Fibroblast of mammary gland (primary cell): ENCODE data around the gene HOXD12.

Source experiments
- DNase-seq: peaks from one replicate; pipeline ENCODE4 v3.0.0-alpha.2; 2010; ENCODE audit warnings: low read depth
- H3K4me3 ChIP-seq: 2 replicates; pipeline ENCODE4 v1.5.1; 2011; ENCODE audit warnings: low read depth, mild to moderate bottlenecking, low read length, moderate library complexity; ENCODE audit not compliant: control insufficient read depth
- TF ChIP-seq, protein P1 (sequence below): conservative IDR thresholded peaks from 2 replicates; pipeline ENCODE4 v1.5.1; 2011; ENCODE audit warnings: low read depth, low read length, inconsistent platforms; ENCODE audit not compliant: control insufficient read depth, insufficient read depth

Gene HOXD12

GRCh38 chr2:176117162-176117822 lies 17.7 kb downstream of the HOXD12 start:
- no peak overlapping the region for H3K4me3 ChIP-seq
- DNase-seq = no peak
- TF ChIP-seq, protein P1, sequence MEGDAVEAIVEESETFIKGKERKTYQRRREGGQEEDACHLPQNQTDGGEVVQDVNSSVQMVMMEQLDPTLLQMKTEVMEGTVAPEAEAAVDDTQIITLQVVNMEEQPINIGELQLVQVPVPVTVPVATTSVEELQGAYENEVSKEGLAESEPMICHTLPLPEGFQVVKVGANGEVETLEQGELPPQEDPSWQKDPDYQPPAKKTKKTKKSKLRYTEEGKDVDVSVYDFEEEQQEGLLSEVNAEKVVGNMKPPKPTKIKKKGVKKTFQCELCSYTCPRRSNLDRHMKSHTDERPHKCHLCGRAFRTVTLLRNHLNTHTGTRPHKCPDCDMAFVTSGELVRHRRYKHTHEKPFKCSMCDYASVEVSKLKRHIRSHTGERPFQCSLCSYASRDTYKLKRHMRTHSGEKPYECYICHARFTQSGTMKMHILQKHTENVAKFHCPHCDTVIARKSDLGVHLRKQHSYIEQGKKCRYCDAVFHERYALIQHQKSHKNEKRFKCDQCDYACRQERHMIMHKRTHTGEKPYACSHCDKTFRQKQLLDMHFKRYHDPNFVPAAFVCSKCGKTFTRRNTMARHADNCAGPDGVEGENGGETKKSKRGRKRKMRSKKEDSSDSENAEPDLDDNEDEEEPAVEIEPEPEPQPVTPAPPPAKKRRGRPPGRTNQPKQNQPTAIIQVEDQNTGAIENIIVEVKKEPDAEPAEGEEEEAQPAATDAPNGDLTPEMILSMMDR = no peak

DNA sequence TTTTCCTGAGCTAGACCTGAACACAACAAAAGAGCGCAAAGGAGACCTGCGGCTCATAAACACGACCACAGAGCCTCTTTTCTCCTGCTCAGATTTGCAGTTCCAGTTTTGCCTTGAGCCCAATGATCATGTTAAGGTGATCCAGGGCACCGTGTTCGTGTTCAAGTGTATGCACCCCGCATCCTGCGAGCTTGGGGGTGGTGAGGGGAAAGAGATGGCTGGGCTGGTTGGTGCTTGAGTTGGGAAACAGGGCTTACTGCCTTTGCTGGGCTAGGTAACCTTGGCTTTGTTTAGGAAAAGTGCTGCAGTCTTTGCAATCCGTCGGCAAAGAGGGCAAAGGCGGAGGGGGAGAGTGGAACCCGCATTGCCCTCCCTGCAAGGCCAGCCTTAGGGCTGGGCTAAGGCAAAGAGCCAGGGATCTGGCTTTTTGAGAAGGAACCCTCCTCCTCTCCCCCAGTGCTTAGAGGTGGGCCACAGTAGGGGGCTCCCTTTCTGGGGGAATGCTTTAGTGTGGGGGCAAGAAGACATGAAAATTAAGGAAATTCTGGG lies 18.3 kb downstream of the HOXD12 start:
- TF ChIP-seq, protein P1 = no peak
- no peak for DNase-seq
- no peak overlapping the region for H3K4me3 ChIP-seq

- H3K4me3 ChIP-seq = no peak overlapping the region
- TF ChIP-seq, protein P1 = peak; percentile 59
- peak; percentile 50 for DNase-seq
Measured at GRCh38 chr2:176118601-176119339, 19.2 kb downstream of the HOXD12 start.

DNA sequence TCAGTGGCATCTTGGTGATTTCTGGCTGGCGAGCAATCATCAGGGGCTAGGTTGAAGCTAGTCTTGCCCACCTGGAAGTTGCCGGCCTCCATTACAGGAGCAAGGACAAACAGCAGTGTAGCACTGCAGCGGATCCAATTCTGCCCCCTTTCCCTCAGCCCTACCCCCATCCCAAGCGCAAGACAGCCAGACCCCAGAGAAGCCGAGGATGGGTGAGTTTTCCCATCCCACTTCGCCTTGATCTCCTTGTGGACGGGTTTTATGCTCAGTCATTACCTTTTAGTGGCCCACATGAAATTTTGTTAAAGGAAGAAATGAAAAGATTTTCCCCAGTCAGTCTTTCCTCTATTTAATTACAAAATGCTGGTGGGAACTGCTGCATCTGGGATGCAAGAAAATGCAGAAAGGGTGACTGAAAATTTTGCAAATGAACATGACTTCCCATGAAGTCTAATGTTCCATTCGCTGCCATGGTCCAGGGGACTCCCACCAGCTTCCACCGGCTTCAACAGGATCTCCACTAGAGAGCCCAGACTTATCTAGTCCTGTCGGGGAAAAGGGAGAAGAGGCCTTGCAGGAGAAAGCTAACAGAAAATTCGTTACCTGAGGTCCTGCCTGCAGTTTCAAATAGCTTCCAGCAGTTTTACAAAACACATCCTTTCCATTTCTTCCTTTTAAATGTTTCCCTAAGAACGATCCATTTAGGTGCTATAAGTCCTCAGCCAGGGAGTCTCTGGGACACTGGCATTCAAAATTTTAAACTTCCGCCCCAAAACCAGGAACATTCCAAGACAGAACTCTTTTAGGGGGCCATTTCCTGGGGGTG lies 21.0 kb downstream of the HOXD12 start:
- no peak overlapping the region for H3K4me3 ChIP-seq
- TF ChIP-seq, protein P1 = no peak
- DNase-seq = no peak

- DNase-seq = no peak
- H3K4me3 ChIP-seq = no peak overlapping the region
- TF ChIP-seq, protein P1 = no peak
Measured at GRCh38 chr2:176121190-176122051, 21.8 kb downstream of the HOXD12 start.
